Right lung (tissue), 10 donors: ENCODE measurements around the gene GNMT. TPM values are rescaled to one million over a fixed set of nuclear protein-coding genes. Genes with fewer than 3 reads are reported as not detected.

Experiments used
- DNase-seq, 2 donors: peaks; one replicate each; pipeline ENCODE4 v3.0.0-alpha.2; 2013
- long read RNA-seq, 8 donors: transcript quantifications; one replicate each; lab custom pipeline, GENCODE V29; 2026
- polyA plus RNA-seq, 5 donors: library from polyadenylated mRNA; unstranded; fragments of 120-200 nt; gene quantifications; one replicate each; pipeline versions ENCODE4 v1.2.1 to v1.2.3, GENCODE V29; 2013; ENCODE audit warnings: inconsistent platforms in 1 of 5, low replicate concordance in 1 of 5; ENCODE audit not compliant: insufficient read length in 5 of 5, insufficient read depth in 1 of 5

Gene GNMT
- polyA plus RNA-seq: 1 to 10 TPM in 4 of 5 donors, under 1 TPM in 1; 0.83 to 1.6 (median 1.3) TPM
- long read RNA-seq, donor 1, partial matches to known transcripts: 5 of 10 reads
- long read RNA-seq, donor 1, other reads (novel, unspliced or antisense): 5 of 10 reads
- long read RNA-seq, donor 2: 0 reads
- long read RNA-seq, donor 3, partial matches to known transcripts: 12 of 12 reads
- long read RNA-seq, donor 3, other reads (novel, unspliced or antisense): 0 of 12 reads
- long read RNA-seq, donor 4: 0 reads
- long read RNA-seq, donor 5: 0 reads
- long read RNA-seq, donor 6: 0 reads
- long read RNA-seq, donor 7: 0 reads
- long read RNA-seq, donor 8: 0 reads

DNA sequence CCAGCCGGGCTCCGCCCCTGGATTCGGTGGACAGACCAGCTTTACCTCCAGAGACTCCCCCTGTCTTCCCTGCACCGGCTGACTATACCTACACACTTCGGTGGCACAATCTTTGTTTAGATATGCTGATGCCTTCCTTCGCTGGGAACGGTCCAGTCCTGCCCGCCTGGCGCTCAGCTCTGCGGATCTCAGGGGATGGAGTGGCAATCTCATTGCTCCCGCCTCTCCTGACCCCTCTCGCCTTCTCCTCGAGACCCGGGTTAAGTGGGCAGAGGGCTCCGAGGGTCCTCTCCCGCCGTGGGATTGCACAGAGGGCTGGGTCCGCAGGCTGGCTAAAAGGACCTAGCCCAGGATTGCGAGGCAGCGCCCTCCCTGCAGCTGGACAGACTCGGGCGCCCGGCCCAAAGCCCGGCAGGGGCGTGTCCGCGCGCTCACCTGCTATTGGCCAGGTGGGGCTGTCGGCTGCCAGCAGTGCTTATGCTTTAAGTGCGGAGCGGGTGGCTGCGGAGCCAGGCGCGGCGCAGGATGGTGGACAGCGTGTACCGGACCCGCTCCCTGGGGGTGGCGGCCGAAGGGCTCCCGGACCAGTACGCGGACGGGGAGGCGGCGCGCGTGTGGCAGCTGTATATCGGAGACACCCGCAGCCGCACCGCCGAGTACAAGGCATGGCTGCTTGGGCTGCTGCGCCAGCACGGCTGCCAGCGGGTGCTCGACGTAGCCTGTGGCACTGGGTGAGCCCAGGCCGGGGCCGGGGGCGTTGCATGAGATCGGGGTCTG lies at the start of gene GNMT:
GNMT (plus strand) TSS at position 512 of the 777 bp plus-strand sequence; CDS start at position 526, 14 bp downstream.
- DNase-seq: peak in 1 of 2 donors; percentile 47

DNA sequence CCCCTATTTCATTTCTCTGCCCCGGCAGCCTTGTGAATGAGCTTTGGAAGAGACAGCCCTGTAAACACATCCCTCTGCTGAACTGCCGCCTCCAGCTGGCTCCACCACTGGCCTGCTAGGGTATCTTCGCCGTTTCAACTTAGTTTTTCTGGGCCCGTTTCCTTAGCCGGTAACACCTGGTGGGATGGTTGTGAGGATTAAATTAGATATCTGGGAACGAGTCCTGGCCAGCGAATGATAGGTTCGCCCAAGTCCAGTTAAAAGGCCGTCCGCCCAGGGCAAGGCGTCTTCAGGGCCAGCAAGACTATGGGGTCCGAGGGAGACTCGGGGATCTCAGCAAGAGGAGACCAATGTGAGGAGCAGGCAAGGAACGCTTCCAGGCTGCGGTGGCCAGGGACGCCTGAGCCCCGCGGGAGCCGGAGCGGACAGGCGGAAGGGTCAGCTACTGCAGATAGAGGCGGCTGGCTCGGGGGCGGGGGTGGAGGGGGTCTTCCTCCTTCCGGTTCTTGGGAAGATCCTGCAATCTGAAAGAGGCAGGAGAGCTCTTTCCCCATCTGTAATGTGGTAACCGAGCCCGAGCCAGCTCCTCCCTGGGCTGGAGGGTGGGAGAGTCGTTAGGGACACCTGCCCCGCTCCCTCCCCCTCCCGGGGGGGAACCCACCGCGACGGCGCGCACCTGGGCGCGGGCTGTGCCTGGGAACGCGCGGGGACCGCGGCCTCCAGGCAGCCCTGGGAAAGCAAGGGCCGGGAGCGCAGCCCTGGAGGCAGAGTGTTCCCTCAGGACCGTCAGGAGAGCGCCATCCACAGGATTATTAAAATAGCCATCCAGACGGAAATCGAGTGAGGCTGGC lies 49.2 kb upstream of the GNMT start:
- DNase-seq: no peak

GRCh38 chr6:42914546-42914945 lies 46.0 kb upstream of the GNMT start:
- no peak for DNase-seq

- DNase-seq: no peak
Measured at GRCh38 chr6:42915732-42916131, 44.8 kb upstream of the GNMT start, which contains the start of gene PTCRA. PTCRA (plus strand) TSS chr6:42916053; CDS start chr6:42916070, 17 bp downstream.

DNA sequence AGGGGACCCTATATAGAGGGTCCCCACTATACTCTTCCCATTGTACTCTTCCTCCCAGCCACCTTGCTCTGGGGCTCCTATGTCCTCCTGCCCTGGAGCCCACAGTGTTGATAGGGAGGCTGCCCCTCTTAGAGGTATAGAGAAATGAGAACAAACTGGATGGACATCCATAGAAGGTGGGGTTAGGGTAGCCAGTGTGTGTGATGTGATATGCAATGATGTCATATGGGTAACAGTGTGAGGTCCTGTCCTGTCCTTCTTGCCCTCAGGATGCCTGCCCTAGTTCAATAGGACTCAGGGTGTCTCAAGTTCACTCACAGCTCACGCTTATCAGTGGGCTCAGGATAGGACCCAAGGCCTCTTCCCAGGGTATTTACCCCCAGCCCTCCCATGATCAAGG lies 44.3 kb upstream of the GNMT start:
- no peak for DNase-seq

GRCh38 chr6:42921801-42922200 lies 38.8 kb upstream of the GNMT start:
- no peak for DNase-seq

DNA sequence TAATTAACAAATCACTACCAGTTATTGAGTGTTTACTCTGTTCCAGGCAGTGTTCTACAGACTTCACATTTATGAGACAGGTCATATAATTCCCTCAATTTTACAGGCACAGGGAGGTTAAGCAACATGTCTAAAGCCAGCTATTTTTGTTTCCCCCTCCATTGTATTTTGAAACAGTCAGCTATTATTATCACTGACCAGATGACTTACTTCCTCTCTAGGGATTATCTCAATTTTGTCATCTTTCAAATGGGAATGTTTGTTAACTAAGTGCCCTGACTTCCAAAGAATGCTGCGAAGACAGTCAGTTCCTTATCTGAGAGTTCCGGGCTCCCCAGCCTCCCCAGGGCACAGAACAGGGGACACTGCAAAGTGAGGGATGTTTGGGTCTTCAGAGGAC lies 36.9 kb upstream of the GNMT start:
- DNase-seq: no peak

- no peak for DNase-seq
Measured at GRCh38 chr6:42925248-42925857, 35.2 kb upstream of the GNMT start.

GRCh38 chr6:42928986-42929820 lies 31.4 kb upstream of the GNMT start, which contains the start of gene CNPY3:
CNPY3 (plus strand) TSS chr6:42929480; CDS start chr6:42929571, 91 bp downstream.
- peak; percentile 90 to 94 for DNase-seq

DNA sequence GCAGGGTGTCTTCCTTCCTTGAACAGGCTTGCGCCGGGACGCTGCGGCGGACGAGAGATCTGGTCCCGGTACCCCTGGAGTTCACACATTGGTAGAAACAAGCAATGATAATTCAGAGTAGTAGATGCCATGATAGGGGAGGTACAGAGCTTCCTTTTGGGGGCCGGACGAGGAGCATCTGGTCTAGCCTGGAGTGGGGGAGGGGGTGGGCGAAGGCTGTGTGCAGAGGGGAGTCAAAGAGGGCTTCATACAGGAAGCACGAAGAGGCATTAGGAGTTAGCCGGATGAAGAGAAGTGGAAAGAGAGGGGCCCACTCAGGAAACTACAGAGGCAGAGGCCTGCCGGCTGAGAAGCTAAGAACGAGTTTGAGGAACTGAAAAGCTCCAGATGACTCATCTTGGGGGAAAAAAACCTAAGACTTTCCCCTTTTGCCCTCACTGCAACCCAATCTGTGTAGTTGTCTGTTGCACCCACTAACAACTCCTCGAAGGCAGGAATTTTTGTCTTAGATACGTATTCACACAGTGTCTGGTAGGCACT lies 30.7 kb upstream of the GNMT start:
- peak; percentile 60 to 74 for DNase-seq

- DNase-seq: no peak
Measured at GRCh38 chr6:42932412-42932811, 28.1 kb upstream of the GNMT start.

- DNase-seq: no peak
Measured at GRCh38 chr6:42933205-42933604, 27.3 kb upstream of the GNMT start.

GRCh38 chr6:42935322-42935721 lies 25.2 kb upstream of the GNMT start:
- DNase-seq: no peak

- no peak for DNase-seq
Measured at GRCh38 chr6:42936398-42936797, 24.2 kb upstream of the GNMT start.

- DNase-seq: no peak
Measured at GRCh38 chr6:42937548-42938427, 22.8 kb upstream of the GNMT start.

- DNase-seq: no peak
Measured at GRCh38 chr6:42938428-42938796, 22.1 kb upstream of the GNMT start.

DNA sequence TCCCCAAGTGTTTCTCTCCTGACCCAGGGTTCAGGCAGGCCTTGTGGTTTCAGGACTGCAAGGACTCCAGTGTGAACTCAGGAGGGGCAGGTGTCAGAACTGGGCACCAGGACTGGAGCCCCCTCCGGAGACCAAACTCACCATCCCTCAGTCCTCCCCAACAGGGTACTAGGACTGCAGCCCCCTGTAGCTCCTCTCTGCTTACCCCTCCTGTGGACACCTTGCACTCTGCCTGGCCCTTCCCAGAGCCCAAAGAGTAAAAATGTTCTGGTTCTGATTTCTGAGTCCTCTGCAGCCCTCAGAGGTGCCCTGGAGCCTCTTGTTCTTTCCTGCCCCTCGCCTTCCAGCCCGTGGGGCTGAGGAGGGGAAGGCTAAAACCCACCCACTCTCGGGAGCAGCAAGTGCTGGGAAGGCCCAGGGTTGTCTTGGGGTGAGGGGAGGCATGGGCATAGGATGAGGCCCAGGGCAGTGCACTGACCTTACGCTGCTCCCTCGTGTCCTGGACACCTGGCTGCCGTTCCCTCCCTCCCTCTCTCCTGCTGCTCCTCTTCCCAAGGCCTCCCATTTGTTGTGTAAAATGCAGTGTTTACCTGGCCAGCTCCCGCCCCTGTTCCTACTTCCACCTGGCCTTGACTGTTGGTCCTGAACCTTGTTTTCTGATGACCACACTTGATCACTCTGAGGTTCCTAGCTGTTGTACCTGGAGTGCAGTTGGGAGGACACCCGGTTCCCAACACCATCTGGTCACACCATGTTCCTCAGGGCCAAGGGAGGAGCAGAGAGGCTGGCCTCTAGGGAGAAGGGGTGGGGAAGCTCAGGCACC lies 21.4 kb upstream of the GNMT start:
- no peak for DNase-seq

DNA sequence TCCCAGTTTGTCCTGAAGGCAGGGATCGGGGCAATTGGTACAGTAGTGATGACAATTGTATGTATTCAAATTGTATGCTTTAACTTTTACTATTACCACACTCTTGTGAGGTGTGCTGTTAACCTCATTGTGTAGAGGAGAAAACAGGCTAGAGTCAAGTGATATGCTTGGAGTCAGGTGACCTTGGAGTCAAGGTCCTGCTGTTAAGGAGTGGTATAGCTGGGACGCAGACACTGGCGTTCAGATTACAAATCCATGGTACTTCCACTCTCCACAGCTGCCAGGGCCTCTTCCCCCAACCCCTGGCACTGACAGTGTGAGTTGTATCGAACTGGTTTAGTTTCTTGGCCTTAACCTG lies 20.8 kb upstream of the GNMT start:
- DNase-seq: no peak
